ENCODE data around the gene SLC15A3.
A peak's percentile ranks its signal among the peaks of the same experiment; 100 is the strongest.

SLC15A3 gene

GRCh38 chr11:60951904-60952741 lies at the start of gene SLC15A3:
Gene SLC15A3, minus strand, starts transcription at chr11:60952176. Its CDS starts 625 bp downstream, at chr11:60951551.
- peak; percentile 68 for DNase-seq

DNA sequence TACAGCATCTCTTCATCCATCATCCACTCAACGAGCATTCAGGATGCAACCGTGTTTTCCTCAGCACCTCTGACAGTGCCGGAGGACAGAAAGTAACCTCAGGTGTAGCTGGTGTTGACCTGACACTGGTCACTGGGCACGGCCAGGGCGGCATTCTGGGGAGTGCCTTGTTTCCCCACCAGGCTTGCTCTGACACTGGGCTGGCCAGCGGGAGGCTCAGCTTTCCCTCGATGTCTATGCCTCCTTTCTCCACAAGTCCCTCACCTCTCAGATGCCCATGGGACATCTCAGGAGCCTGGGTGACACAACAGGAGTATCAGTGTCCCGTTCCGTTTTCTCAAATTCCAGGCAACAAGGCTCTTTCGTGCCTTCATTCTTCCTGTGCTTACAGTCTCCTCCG lies 48.5 kb upstream of the SLC15A3 start:
- no peak for DNase-seq

DNA sequence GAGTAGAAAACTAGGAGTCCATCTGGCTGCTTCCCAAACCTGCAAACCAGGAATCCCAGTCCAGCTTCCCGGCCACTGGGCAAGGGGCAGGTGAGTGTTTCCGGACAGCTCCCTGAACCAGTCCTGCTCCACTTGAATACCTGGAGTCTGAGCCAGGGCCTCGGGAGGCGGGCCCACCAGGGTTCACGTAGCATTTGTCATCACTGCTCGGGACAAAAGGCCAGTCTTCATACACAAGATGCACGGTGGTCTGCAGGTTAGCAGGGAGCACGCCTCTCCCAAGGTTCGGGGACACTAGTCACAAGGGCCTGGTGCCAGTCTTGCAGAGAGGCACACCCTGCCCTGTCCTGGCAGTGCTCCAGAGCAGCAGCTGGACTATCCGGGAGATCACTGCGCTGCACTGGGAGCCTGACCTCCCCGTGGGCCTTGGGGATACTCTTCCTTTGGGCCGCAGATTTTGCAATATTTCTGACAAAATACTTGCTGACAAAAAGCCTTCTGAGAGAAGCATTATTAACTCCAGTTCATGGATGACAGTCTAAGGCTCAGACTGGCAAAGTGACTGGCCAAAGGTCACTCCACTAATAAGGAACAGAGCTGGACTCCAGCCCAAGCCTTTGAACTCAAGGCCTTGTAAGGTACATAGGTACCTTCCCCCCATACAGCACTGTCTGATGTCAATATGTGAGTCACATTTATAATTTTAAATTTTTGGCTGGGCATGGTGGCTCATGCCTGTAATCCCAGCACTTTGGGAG lies 44.6 kb upstream of the SLC15A3 start:
- no peak for DNase-seq

DNA sequence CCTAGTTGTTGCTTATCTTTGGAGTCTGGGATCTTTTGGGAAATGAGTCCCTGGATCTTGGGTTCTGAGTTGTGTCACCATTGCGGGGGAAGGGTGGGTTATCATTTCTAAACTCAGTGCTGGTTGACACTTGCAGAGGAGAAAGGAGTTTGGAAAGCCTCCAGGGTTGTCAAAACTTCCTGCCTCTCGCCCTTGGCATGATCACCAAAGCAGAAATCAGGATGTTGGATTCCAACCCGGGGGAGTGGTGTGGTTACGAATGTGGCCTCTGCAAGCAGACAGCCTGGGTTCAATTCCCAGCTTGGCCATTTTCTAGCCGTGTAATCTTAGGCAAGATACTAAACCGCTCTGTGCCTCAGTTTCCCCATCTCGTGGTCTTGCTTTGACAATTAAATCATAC lies 43.8 kb upstream of the SLC15A3 start:
- DNase-seq, result no peak

- no peak for DNase-seq
Observed at GRCh38 chr11:60994541-60995080, 42.6 kb upstream of the SLC15A3 start.

- DNase-seq, result no peak
Observed at GRCh38 chr11:60993615-60994014, 41.6 kb upstream of the SLC15A3 start.

DNA sequence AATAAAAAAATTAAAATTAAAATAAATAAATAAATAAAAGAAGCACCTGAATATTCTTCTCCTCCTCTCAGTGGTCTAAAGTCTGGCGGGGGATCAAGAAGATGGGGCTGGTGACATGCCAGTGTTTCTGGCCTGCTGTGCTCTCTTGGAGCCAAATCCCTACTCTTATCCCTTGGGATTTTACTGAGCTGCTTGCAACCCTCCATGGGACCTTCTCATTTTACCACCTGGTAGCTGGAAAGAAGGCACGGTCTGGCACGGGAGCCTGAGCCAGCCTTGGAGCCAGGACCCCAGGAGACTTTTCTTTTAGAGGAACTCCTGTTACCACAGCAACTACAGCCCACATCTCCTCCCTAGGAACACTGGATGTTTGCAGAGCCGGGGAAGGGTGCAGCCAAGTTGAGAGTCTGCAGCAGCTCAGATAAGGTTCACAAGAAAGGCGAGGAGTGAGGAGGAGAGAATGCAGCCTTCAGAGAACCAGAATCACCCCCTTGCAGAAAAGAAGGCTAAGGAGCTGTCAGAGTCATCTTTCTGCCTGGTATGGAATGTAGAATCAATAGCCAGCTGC lies 41.0 kb upstream of the SLC15A3 start:
- no peak for DNase-seq

GRCh38 chr11:60991457-60991856 lies 39.5 kb upstream of the SLC15A3 start:
- no peak for DNase-seq

GRCh38 chr11:60989093-60989650 lies 37.2 kb upstream of the SLC15A3 start:
- peak; percentile 57 for DNase-seq

DNA sequence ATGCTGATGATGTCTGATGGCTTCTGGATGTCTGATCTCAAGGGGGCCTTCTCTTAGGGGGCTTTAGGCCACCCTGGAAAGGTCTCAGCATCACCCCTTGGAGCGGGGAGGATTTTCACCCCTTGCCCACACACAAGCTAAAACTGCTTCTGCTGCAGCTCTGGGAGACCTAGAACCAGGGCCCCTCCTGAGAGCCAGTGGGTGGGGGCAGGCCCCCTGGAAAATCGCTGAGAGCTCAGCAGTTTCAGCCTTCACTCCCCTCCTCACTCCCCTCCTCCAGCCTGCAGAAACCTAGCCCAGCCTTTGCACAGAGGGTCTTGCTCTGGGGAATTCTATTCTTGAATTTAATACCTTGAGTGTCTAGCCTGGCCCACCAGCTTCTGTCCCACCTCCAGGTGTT lies 36.7 kb upstream of the SLC15A3 start:
- peak; percentile 57 for DNase-seq

DNA sequence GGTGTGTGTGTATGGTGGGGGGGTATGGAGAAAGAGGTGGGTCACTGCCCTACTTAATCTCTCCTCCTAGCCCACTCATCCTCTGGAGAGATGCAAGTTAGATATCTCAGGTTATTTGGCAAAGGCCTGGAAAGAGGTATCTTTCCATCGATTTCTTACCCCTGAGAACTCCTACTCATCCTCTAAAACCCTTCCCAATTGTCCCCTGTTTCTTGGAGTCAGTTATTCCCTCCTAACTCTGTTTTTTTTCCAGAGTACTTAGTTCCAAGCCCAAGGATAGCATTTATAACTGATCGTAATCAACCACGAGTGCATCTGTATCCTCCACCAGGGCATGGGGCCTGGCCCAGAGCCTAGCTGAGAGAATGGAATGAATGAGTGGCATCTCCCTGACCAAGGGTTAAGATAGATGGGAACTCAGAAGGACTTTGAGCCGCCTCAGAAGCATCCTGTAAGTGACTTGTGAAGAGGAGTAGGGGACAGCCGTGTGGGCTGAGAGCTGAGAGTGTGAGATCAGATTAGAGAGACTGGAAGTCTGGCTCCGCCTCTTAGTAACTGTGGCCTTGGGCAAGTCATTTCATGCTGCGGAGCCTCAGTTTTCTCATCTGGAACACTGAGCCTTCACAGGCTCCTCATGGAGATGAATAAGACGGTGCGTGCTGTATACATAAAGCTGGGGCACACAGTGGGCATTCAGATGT lies 35.8 kb upstream of the SLC15A3 start:
- peak; percentile 76 for DNase-seq

DNA sequence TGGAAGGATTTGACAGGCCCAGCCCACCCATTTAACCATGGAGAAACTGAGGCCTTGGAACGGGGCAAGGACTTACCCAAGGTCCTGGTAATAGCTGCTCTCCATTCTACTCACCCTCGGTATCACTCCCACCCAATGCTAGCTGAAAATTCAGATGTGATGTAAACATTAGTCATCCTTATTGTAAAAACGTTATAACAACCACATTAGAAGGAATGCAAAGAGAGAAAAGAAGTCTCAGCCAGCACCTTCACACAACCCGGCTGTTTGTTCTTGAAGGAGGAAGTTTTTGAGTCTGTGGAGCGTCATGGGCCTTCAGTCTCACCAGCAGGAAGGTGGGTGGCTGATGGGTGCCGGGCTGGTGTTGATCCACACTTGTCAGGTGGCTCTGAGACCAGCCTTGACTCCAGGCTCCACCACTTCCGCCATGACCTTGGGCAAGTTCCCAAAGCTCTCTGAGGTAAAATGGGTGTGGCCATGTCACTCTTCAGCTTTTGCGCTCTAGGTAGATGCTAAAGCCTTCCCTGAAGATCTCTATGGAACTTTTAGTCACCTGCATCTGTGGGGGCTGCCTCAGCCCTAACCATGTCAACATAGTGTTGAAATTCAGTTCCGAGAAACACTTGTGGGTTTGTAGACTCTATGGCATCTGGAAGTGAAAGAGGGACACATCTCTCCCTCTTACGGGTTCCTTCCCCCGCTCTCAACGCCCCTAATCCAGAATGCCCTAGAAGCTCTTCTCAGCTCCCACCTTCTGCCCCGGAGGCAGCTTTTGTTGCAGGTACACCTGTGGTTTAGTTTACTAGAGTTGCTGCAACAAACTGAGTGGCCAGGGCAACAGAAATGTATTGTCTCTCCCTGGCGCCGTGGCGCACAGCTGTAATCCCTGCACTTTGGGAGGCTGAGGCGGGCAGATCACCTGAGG lies 34.3 kb upstream of the SLC15A3 start:
- peak; percentile 91 for DNase-seq

- DNase-seq, result no peak
Observed at GRCh38 chr11:60985501-60985900, 33.5 kb upstream of the SLC15A3 start.

- no peak for DNase-seq
Observed at GRCh38 chr11:60984636-60985035, 32.7 kb upstream of the SLC15A3 start.

DNA sequence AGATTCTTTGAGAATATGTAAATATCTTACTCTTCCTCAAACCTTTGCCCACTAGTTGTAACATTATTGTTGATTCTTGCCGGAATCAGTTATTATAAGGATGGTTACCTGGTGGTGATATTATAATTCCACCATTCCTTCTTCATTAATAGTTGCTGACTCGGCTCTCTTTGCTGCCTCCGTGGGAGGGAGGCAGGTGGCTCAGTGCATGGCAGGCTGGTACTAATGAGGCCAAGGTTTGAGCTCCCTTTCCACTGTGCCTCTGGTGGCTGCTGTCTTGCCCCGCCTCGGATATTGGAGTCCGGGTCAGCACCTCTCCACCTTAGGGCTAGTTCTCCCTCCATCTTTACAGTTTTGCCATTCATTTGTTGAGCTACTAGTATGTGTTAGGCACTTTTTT lies 32.2 kb upstream of the SLC15A3 start:
- no peak for DNase-seq

- DNase-seq, result peak; percentile 64
Observed at GRCh38 chr11:60982184-60982583, 30.2 kb upstream of the SLC15A3 start.

DNA sequence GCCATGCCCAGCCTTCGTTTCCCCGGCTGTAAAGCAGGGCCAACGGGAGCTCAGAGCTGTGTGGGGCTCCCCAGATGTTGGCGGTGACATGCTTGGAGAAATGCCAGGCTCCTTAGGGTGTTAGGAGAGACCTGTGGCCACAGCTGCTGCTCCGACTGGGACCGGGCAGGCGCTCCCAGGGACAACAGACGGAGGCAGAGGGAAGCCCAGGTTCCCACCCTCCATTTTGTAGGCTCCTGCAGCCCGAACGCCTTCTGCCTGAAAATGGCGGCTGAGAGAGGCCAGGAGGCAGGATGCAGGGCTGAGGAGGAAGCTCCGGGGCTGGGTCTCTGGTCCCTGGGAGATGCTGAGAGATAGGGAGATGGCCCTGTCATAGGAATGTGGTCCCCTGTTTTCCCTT lies 29.5 kb upstream of the SLC15A3 start:
- no peak for DNase-seq

GRCh38 chr11:60978546-60979380 lies 26.8 kb upstream of the SLC15A3 start:
- peak; percentile 87 for DNase-seq

- no peak for DNase-seq
Observed at GRCh38 chr11:60977836-60978235, 25.9 kb upstream of the SLC15A3 start.

GRCh38 chr11:60977224-60977623 lies 25.2 kb upstream of the SLC15A3 start:
- DNase-seq, result no peak
